NT2/D1 (cell line): Measurements from ENCODE around the gene CNTN5.

Source experiments
- DNase-seq: peaks from one replicate; pipeline ENCODE4 v3.0.0-alpha.2; 2011; ENCODE audit warnings: low read depth, low spot score
- H3K27me3 ChIP-seq: 2 replicates; pipeline ENCODE4 v1.6.0; 2011; ENCODE audit warnings: mild to moderate bottlenecking; ENCODE audit not compliant: insufficient read length, insufficient read depth
- H3K36me3 ChIP-seq: 2 replicates; pipeline ENCODE4 v1.6.1; 2011; ENCODE audit warnings: mild to moderate bottlenecking, low read length, mixed read lengths; ENCODE audit not compliant: insufficient read depth, insufficient read length
- H3K4me1 ChIP-seq: 2 replicates; pipeline ENCODE4 v1.5.1; 2011; ENCODE audit not compliant: insufficient read depth, insufficient read length
- H3K4me3 ChIP-seq: 2 replicates; pipeline ENCODE4 v1.5.1; 2011; ENCODE audit warnings: low read depth; ENCODE audit not compliant: insufficient read length
- H3K9ac ChIP-seq: 2 replicates; pipeline ENCODE4 v1.6.0; 2011; ENCODE audit warnings: low read depth; ENCODE audit not compliant: insufficient read length
- H3K9me3 ChIP-seq: 2 replicates; pipeline ENCODE4 v1.5.1; 2011; ENCODE audit warnings: mild to moderate bottlenecking, low read length; ENCODE audit not compliant: insufficient read depth
- SUZ12 ChIP-seq: IDR thresholded peaks from 2 replicates; pipeline ENCODE4 v1.6.1; 2011; ENCODE audit not compliant: insufficient read length, insufficient read depth; ENCODE audit errors: extremely low read depth
- YY1 ChIP-seq: IDR thresholded peaks from 2 replicates; pipeline ENCODE4 v1.6.1; 2011; ENCODE audit not compliant: insufficient read length, insufficient read depth
- ZNF274 ChIP-seq: IDR thresholded peaks from 2 replicates; pipeline ENCODE4 v1.6.1; 2011; ENCODE audit warnings: mild to moderate bottlenecking, low read depth, low read length

Gene CNTN5

GRCh38 chr11:99687320-99687719 is 666.6 kb downstream of the CNTN5 start:
- H3K27me3 ChIP-seq: no peaks in the 10 kb centered on the region
- no peak overlapping the region for H3K9ac ChIP-seq
- H3K36me3 ChIP-seq: no peaks in the 10 kb centered on the region
- H3K4me3 ChIP-seq: no peak overlapping the region
- no peaks in the 10 kb centered on the region for H3K4me1 ChIP-seq
- TF ChIP-seq YY1: no peak
- TF ChIP-seq SUZ12: no peak
- TF ChIP-seq ZNF274: no peak
- H3K9me3 ChIP-seq: no peaks in the 10 kb centered on the region
- no peak for DNase-seq

- no peak for DNase-seq
- H3K4me3 ChIP-seq: no peak overlapping the region
- H3K27me3 ChIP-seq: no peaks in the 10 kb centered on the region
- no peaks in the 10 kb centered on the region for H3K4me1 ChIP-seq
- TF ChIP-seq YY1 (no peak), ZNF274 (no peak), SUZ12 (no peak)
- no peaks in the 10 kb centered on the region for H3K36me3 ChIP-seq
- H3K9ac ChIP-seq: no peak overlapping the region
- no peaks in the 10 kb centered on the region for H3K9me3 ChIP-seq
Measured at GRCh38 chr11:99693941-99694492, 673.3 kb downstream of the CNTN5 start.

GRCh38 chr11:99695106-99695505 is 674.4 kb downstream of the CNTN5 start:
- no peak overlapping the region for H3K9ac ChIP-seq
- H3K4me1 ChIP-seq: no peaks in the 10 kb centered on the region
- no peak for DNase-seq
- H3K9me3 ChIP-seq: no peaks in the 10 kb centered on the region
- H3K36me3 ChIP-seq: no peaks in the 10 kb centered on the region
- H3K27me3 ChIP-seq: no peaks in the 10 kb centered on the region
- no peak overlapping the region for H3K4me3 ChIP-seq
- TF ChIP-seq ZNF274 (no peak), SUZ12 (no peak), YY1 (no peak)

GRCh38 chr11:99706848-99707247 is 686.1 kb downstream of the CNTN5 start:
- TF ChIP-seq YY1 (no peak), SUZ12 (no peak), ZNF274 (no peak)
- no peak overlapping the region for H3K9ac ChIP-seq
- H3K27me3 ChIP-seq: no peaks in the 10 kb centered on the region
- no peak overlapping the region for H3K4me3 ChIP-seq
- DNase-seq: no peak
- H3K4me1 ChIP-seq: no peaks in the 10 kb centered on the region
- H3K36me3 ChIP-seq: no peaks in the 10 kb centered on the region
- no peaks in the 10 kb centered on the region for H3K9me3 ChIP-seq

- H3K9ac ChIP-seq: no peak overlapping the region
- H3K9me3 ChIP-seq: no peaks in the 10 kb centered on the region
- no peaks in the 10 kb centered on the region for H3K36me3 ChIP-seq
- no peak for TF ChIP-seq SUZ12
- no peak for TF ChIP-seq YY1
- no peak for TF ChIP-seq ZNF274
- H3K4me3 ChIP-seq: no peak overlapping the region
- no peak for DNase-seq
- no peaks in the 10 kb centered on the region for H3K27me3 ChIP-seq
- no peaks in the 10 kb centered on the region for H3K4me1 ChIP-seq
Measured at GRCh38 chr11:99708928-99709672, 688.4 kb downstream of the CNTN5 start.

- Histone ChIP-seq H3K4me3 (no peak overlapping the region), H3K36me3 (no peaks in the 10 kb centered on the region), H3K4me1 (no peaks in the 10 kb centered on the region), H3K9me3 (no peaks in the 10 kb centered on the region), H3K27me3 (no peaks in the 10 kb centered on the region), H3K9ac (no peak overlapping the region)
- TF ChIP-seq YY1: no peak
- TF ChIP-seq SUZ12: no peak
- no peak for TF ChIP-seq ZNF274
- no peak for DNase-seq
Measured at GRCh38 chr11:99716302-99716701, 695.6 kb downstream of the CNTN5 start.

GRCh38 chr11:99718291-99718690 is 697.5 kb downstream of the CNTN5 start:
- TF ChIP-seq SUZ12 (no peak), YY1 (no peak), ZNF274 (no peak)
- DNase-seq: no peak
- Histone ChIP-seq H3K36me3 (no peaks in the 10 kb centered on the region), H3K4me3 (no peak overlapping the region), H3K9ac (no peak overlapping the region), H3K27me3 (no peaks in the 10 kb centered on the region), H3K9me3 (no peaks in the 10 kb centered on the region), H3K4me1 (no peaks in the 10 kb centered on the region)
